HG02870 (cell line): ENCODE results near the gene DGKQ.
"Not testable (repeated sequence)": the region's sequence is repeated elsewhere in the genome, so short reads cannot be mapped to it uniquely, and the experiment has no call there.

ENCODE experiments used
- ATAC-seq: cut with Tn5 transposase; IDR thresholded peaks from one replicate; pipeline ENCODE4 v1.9.1; 2021; ENCODE audit warnings: mild to moderate bottlenecking, moderate library complexity; ENCODE audit not compliant: unreplicated experiment

DGKQ gene

GRCh38 chr4:1011022-1011665, 37.8 kb upstream of the DGKQ start, which contains the start of gene FGFRL1:
TSS of gene FGFRL1 (plus strand) at chr4:1011626. CDS start at chr4:1012486, 860 bp downstream.
- peak; percentile 42 for ATAC-seq

GRCh38 chr4:1010395-1011021, 37.1 kb upstream of the DGKQ start:
- ATAC-seq, result no peak

DNA sequence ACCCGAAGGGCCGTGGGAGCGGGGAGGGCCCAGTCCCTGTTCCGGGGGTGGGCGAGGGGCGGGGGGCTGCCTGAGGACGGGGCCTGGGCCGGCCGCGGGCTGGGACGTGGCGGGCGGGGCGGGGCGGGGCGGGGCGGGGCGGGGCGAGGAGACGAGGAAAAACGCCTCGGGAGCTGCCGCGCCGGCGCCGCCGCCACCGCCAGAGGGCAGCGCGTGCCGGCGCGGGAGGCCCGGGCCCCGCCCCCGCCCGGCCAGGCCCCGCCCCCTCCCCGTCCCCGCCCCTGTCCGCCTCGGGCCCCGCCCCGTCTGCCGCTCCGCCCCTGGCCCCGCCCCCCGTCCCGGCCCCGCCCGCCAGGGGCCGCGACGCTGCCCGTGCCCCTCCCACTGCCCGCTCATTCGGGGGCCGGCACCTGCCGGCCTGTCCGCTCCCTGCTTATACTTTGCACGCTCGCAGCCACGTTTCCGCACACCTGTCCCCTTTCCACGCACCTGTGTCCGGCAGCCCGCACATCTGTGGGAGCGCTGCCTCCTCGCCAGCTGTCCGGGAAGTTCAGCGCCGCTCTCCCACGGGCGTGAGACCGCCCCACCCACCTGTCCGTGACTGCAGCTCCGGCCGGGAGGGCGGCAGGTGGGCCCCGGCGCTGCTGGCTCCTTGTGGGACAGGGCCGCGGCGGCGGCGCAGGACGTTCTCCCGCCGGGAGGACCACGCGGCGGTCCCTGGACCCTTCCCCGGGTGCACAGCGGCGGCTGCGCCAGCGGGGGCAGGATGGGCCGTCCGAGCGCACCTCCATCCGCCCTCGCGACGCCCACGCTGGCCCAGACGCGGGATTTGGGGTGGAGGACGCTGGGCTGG, 36.4 kb upstream of the DGKQ start:
- no peak for ATAC-seq

GRCh38 chr4:1008840-1009541, 35.6 kb upstream of the DGKQ start:
- ATAC-seq, result no peak

DNA sequence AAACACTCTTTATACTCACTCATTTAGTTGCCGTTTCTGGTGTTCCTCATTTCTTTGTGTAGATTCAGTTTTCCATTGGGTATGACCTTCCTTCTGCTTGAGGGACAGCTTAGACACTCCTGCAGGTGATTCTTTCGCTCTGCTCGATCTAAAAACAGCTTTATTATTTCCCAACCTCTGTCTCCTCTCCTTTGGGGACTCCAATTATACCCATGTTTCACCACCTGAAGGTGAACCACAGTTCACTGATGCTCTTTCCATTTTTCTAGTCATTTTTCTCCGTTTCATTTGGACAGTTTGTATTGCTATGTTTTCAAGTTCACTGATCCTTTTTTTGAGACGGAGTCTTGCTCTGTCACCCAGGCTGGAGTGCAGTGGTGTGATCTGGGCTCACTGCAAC, 33.5 kb upstream of the DGKQ start:
- ATAC-seq, result no peak

DNA sequence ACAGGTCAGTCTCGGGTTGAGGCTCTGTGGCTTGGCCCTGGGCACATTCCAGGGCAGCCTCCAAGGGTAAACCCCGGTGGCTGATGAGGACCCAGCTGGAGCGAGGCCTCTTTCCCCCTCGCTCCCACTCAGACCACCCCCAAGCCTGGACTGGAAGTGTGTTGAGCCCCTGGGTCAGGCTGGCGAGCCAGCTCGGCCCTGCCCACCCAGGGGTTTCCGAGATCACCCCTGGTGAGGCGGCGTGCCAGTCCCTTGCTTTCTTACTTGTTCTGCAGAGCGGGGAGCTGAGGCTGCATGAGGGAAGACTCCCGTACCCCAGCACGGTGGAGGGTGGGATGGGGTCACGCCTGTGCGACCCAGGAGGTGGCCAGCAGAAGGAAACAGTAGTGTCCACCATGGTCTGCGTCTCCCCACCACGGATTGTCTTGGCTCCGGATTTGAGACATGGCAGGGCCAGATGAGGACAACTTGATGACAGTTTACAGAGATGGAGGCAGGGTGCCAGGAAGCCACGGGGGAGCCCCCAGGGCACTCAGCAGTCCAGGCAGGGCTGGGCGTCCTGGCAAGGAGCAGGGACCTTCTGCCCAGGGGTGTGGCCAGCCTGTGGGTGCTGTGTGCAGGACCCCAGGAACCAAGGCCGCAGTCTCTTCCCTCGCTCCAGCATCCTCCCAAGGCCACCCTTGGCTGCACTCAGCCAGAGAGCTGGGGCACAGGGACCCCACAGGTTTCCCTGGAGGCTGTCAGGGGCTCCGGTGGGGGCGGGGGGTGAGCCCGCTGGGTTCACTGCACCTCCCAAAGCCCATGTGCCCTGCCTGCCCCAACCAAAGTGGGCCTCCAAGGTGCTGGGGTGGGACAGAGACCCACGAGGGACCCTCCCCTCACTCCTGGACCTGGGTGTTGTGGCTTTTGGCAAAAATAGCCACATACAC, 31.5 kb upstream of the DGKQ start:
- ATAC-seq, result no peak

GRCh38 chr4:1004071-1004418, 30.7 kb upstream of the DGKQ start:
- no peak for ATAC-seq

DNA sequence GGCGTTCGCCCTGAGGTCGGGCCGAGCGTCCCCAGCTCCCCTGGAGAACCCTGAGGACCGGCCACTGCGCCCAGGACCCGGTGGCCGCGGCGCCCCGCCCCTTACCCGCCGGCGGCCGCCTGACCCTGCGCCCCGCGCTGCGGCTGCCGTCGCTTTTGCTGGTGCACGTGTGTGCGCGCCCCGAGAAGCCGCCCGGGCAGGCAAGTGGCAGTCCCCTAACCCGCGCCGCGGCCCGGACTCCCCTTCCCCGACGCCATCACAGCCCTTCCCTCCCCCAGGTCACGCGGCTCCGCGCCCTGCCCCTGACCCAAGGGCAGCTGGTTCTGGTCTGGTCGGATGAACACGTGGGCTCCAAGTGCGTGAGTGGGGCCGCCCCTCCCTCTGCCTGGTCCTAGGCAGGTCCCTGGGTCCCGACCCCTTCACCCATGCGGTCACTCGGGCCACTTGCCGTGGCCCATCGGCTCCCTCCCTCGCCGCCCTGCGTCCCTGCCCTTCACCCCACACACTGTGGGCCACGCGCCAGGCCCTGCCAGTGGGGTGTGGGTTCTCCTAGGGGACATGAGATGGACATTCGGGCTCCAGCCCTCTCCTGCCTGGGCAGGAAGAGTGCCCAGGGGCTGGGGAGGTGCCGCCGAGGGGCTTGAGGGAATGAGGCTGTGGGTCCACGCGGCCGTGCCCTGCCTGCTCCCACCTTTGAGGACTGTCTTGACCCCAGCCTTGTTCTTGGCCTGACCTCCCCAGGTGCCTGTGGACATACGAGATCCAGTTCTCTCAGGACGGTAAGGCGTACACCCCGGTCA, 30.1 kb upstream of the DGKQ start:
- no peak for ATAC-seq

DNA sequence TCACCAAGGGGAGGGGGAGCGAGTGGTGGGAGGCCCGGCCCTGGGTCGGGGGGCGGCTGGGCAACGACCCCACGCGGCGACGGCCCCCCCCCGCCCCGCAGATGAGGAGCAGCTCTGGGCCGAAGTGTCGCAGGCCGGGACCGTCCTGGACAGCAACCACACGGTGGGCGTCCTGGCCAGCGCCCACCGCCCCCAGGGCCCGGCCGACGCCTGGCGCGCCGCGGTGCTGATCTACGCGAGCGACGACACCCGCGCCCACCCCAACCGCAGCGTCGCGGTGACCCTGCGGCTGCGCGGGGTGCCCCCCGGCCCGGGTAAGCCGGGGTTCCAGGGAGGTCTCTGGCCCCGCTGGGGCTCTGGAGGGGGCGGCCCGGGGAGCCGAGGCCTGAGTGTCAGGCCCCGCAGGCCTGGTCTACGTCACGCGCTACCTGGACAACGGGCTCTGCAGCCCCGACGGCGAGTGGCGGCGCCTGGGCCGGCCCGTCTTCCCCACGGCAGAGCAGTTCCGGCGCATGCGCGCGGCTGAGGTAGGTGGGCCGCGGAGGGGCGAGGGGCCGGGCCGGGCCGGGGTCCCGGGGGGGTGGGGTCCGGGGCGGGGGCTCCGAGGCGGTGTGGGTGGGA, 29.4 kb upstream of the DGKQ start:
- ATAC-seq, result no peak

DNA sequence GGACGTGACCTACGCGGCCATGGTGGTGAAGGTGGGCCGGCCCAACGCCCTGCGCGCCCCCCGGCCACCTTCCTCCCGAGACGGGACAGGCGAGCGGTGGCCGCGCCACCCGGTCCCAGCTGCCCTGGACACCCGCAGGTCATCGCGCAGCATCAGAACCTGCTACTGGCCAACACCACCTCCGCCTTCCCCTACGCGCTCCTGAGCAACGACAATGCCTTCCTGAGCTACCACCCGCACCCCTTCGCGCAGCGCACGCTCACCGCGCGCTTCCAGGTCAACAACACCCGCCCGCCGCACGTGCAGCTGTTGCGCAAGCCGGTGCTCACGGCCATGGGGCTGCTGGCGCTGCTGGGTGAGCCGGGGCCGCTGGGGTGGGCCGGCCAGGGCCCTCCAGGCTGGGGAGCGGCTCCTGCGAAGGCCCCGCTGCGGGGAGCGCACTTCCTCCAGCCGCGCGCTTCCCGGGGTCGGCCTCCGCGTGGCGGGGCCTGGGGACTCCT, 28.8 kb upstream of the DGKQ start:
- no peak for ATAC-seq

GRCh38 chr4:1001561-1002130, 28.3 kb upstream of the DGKQ start:
- no peak for ATAC-seq

DNA sequence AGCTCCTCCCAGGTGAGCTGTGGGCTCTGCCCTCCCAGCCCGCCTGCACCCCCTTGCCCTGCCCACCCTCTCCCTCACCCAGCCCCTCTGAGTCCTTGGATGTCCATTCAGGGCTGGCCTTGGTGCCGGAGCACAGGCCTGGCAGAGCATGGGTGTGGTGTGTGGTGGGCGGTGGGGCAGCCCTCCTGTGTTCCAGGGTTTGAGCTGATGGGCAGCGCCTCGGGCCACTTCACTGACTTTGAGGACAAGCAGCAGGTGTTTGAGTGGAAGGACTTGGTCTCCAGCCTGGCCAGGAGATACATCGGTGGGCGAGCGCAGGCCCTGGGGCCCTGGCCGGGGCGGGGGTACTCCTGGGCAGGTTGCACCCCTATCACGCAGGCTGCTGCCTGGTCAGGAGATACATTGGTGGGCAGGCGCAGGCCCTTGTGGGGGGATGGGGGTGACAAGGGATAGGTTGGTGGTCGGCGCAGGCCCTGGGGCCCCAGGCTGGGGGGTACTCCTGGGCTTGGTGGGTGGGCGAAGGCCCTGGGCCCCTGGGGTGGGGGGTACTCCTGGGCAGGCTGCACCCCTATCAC, 27.4 kb upstream of the DGKQ start:
- ATAC-seq, result no peak

- no peak for ATAC-seq
Observed at GRCh38 chr4:999882-1000425, 26.6 kb upstream of the DGKQ start.

DNA sequence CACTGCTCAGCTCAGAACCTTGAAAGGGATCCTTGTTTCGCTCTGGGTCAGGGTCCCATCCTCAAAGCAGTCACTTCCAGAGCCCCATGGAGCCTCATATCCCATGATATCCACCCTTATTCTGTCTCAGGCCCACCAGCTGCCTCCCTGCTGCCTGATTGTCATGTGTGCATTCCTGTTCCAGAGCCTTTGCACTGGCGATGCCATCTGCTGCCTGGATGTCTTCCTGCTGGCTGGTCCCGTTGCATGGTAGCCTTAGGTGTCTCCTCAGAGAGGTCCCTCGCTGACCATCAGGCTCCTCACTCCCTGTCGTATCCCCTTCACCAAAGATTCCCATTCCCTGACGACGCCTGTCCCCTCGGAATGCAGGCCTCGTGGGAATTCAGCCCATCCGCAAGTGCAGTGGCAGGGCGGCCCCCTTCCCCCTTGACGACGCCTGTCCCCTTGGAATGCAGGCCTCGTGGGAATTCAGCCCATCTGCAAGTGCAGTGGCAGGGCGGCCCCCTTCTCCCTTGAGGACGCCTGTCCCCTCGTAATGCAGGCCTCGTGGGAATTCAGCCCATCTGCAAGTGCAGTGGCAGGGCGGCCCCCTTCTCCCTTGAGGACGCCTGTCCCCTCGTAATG, 26.0 kb upstream of the DGKQ start:
- not testable (repeated sequence) for ATAC-seq

- ATAC-seq, result no peak
Observed at GRCh38 chr4:998096-998691, 24.8 kb upstream of the DGKQ start.

DNA sequence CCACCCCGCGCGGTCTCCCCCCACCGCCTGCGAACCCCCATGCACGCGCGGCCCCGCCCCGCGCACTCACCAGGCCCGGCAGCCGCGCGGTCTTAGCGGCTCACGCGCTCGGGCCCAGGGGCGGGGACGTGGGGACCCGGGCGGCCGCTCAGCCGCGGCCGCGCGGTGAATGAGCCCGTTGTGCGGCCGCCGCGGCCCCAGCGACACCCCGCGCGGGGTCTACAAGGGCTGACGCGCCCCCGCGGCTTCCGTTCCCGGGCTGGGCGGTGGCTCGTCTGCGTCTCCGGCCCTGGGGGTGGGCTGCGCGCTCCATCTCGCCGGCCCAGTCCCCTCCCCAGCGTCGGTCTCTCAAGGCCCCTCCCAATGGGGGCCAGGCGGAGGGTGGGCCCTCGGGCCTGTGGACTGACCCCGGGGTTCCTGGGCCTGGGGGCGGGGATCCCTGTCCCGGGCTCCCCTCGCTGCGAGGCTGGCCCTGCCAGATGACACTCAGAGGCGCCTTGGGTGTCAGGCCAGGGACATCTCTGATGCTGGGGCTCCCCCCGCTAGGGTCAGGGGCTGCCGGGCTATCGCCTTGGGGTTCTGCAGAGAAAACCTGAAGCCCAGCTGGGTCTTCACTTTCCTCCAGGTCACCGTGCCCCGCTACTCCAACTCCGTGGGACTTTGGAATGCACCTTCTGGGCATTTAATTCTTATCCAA, 24.2 kb upstream of the DGKQ start:
- ATAC-seq, result no peak
